KOPT-K1 (cell line): Measurements from ENCODE around the gene SYP.
"Not testable (repeated sequence)": the region's sequence is repeated elsewhere in the genome, so short reads cannot be mapped to it uniquely, and the experiment has no call there.

Experiments
- H3K27ac ChIP-seq: fragments of 200-600 bp; sonication (generic); 2 replicates; pipeline ENCODE4 v1.5.1; 2016; ENCODE audit warnings: antibody characterized with exemption, mild to moderate bottlenecking, low read depth, low read length; ENCODE audit not compliant: poor library complexity, severe bottlenecking
- H3K36me3 ChIP-seq: fragments of 200-600 bp; sonication (generic); 2 replicates; pipeline ENCODE4 v1.5.1; 2017; ENCODE audit warnings: antibody characterized with exemption, mild to moderate bottlenecking, low read length, moderate library complexity; ENCODE audit not compliant: insufficient read depth
- H3K9me3 ChIP-seq: fragments of 200-600 bp; sonication (generic); 2 replicates; pipeline ENCODE4 v1.5.1; 2017; ENCODE audit warnings: antibody characterized with exemption, low read length, mild to moderate bottlenecking; ENCODE audit not compliant: insufficient read depth, poor library complexity, severe bottlenecking

SYP gene

DNA sequence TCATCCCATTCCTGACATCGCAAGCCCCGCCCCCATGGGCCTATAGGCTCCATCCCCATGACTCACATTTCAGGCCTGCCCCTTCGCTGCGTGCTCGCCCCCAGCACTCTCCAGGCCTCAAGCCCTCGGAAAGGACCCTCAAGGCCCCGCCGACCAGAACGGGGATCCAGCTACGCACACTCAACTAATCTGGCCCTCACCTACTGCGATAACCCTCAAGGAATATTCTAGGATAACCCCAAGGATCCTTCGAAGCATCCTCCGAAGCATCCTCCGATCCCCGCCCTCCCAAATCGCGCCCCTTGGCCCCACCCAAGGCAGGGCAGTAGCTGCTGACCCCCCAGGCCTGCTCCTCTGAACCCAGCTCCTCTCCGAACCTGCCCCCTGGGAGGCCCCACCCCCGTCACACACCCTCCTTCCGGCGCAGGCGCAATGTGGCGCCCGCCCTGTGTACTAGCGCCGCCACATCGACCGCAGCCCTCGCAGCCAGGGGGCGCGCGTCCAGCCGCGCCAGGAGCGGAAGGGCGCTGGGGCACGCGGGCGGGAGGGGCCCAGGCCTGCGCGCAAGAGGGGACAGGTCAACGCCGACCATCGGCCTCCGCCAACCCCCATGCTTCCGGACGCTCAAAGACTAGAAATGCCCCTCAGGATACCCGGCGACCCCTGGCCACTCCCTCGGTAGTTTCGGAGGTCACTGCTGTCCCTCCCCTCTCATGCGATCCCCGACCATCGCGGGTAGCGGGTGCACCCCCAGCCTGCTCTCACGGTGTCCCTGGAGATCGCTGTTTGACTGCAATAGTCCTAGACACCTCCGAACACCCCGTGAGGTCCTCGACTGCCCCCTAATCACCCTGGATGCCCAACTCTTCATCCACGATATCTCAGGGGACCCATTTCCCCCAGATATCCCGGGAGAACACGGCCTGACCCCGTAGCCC lies 43.8 kb downstream of the SYP start:
- Histone ChIP-seq H3K27ac (peak overlapping the region; percentile 81), H3K36me3 (no peaks in the 10 kb centered on the region), H3K9me3 (no peaks in the 10 kb centered on the region)

DNA sequence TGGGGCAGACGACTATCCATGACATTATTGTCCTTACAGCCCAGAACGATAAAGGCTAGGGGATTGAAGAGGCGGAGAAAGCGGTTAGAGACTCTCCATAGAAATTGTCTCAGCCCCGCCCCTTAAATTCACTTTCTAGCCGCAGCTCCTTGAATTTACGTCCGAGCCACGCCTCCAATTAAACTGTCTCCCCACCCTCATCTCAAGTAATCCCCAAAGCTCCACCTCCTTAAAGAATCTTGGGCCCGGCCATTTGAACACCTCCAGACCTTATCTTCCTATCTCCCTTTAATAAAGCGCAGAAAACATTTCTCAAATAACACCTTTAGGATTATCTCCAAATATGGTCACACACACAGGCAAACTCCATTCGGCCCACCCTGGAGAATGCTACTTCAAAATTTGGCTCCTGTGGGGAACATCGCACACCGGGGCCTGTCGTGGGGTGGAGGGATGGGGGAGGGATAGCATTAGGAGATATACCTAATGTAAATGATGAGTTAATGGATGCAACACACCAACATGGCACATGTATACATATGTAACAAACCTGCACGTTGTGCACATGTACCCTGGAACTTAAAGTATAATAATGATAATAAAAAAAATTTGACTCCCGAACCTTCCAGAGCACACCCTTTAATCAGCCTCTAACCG lies 44.6 kb downstream of the SYP start:
- no peaks in the 10 kb centered on the region for H3K9me3 ChIP-seq
- H3K27ac ChIP-seq = peak overlapping the region; percentile 81

DNA sequence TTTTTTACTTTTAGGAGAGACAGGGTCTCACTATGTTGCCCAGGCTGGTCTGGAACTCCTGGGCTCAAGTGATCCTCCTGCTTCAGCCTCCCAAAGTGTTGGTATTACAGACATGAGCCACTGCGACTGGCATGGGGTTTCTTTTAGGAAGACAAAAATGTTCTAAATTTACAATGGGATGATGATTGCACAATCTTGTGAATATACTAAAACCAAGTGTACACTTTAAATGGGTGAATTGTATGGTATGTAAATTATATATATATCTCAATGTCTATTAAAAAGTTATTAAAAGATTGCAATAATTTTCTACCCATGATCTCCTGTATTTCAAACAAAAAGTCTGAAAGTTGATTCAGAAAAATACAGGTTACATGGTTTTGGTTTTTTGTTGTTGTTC lies 46.5 kb downstream of the SYP start:
- Histone ChIP-seq H3K9me3 (no peaks in the 10 kb centered on the region), H3K36me3 (no peaks in the 10 kb centered on the region), H3K27ac (no peak overlapping the region)

More for the DNA sequence above, 44.6 kb downstream of the SYP start:
- H3K36me3 ChIP-seq = no peaks in the 10 kb centered on the region

DNA sequence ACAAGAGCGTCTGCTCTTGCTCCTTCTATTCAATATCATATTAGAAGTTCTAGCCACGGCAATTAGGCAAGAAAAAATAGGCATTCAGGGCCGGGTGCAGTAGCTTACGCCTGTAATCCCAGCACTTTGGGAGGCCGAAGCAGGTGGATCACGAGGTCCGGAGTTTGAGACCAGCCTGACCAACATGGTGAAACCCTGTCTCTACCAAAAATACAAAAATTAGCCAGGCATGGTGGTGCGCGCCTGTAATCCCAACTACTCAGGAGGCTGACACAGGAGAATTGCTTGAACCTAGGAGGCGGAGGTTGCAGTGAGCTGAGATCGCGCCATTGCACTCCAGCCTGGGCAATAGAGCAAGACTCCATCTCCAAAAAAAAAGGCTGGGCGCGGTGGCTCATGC lies 50.7 kb downstream of the SYP start:
- H3K36me3 ChIP-seq, H3K27ac ChIP-seq, H3K9me3 ChIP-seq: not testable (repeated sequence)

DNA sequence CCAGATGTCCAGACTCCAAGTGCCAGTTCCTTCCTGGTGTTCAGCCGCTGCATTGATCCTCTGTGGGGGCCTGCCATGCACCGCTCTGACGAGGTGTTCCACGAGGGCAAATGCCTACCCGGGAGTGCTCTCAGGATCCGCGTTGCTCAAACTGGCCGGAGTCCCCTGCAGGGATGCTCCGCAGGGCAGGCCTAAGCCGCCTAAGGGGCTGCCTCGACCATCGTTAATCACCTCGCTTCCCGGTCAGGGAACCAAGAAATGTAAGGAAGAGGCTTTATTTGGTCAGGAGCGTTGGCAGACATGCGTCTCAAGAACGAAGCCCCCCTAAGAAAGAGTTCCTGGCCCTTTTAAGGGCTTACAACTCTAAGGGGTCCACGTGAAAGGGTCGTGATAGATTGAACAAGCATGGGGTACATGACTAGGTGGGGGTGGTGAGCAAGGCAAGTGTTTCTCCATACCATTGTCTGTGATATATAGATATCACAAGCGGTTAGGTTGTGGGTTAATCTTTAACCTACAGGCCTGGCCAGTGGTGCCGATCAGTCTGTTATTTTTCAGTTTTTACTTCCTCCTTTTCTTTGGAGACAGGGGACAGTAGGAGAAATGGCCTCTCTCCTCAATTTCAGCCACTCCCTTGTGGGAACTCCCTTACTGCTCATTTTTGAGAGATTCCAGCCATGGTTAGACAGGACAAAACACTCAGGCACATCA lies 51.4 kb downstream of the SYP start:
- not testable (repeated sequence) for H3K9me3 ChIP-seq, H3K27ac ChIP-seq, H3K36me3 ChIP-seq

DNA sequence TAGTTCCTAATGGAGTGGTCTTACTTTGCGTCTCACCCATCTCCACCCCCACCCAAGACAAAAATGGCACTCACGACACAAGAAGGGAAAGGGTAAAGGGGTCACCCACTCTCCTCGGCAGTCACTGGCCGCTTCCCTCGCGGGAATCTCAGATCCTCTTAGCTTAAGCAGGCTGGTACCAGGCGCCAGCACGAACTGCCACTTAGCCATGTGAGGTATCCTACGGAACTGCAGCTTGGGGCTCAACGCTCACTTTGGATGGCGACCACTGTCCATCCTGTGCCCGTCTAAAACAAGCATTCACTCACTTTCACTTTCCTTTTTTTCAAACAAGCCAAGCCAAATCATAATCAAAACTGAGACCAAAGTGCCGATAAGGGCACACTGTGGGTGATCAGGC lies 52.1 kb downstream of the SYP start:
- no peaks in the 10 kb centered on the region for H3K9me3 ChIP-seq
- H3K27ac ChIP-seq = no peak overlapping the region
- no peaks in the 10 kb centered on the region for H3K36me3 ChIP-seq

DNA sequence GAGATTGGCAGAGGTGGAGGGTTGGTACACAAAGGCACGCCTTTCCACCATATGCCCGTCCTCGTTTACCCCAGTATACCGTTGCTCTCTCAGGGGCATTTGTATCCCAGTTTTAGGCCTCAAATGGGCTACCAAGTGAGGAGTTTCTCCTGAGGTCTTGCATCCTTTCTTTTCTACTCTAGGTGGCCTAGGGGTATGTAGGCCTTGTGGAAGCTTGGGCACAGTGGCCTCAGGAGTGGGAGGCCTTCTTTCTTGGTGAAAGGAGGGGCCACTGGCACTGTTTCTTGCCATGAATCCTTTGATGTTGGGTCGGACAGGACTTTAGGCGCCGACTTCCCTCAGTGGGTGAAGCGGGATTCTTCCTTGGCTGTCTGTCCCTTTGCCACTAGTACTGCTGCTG lies 52.7 kb downstream of the SYP start:
- Histone ChIP-seq H3K36me3 (no peaks in the 10 kb centered on the region), H3K27ac (no peak overlapping the region), H3K9me3 (no peaks in the 10 kb centered on the region)

- H3K27ac ChIP-seq, H3K36me3 ChIP-seq: not testable (repeated sequence)
- H3K9me3 ChIP-seq = peaks cover 24% of the 10 kb centered on the region
Measured at GRCh38 chrX:49143154-49143553, 56.8 kb downstream of the SYP start.

DNA sequence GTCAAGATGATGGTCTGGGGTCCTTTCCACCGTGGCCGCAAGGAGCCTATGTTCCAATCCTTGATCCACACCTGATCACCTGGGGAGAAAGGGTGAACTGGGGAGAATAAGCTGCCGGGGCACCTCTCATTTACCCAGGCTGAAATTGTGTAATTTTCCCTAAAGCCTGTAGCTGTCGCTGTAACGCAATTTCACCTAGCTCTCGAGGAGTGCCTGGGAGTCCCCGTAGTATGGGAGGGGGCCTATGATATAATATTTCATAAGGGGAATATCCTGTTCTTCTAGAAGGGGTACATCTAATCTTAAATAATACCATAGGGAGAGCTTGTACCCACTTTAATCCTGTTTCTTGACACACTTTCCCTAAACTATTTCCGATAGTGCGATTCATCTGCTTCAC lies 57.7 kb downstream of the SYP start:
- not testable (repeated sequence) for H3K36me3 ChIP-seq, H3K27ac ChIP-seq
- peaks cover 24% of the 10 kb centered on the region for H3K9me3 ChIP-seq

DNA sequence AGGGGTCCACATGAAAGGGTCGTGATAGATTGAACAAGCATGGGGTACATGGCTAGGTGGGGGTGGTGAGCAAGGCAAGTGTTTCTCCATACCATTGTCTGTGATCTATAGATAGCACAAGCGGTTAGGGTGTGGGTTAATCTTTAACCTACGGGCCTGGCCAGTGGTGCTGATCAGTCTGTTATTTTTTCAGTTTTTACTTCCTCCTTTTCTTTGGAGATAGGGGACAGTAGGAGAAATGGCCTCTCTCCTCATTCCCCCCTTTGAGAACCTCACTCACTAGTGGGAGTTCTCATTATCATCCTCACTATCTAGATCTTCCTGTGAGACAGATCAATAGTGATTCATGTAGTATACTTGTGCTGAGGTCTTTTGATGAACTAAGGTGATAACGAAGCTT lies 60.3 kb downstream of the SYP start:
- Histone ChIP-seq H3K9me3 (peaks cover 24% of the 10 kb centered on the region), H3K27ac (no peak overlapping the region), H3K36me3 (no peaks in the 10 kb centered on the region)
